Nephron (organoid): ENCODE data around the gene VANGL1.

ENCODE experiments used
- H3K27ac Mint-ChIP-seq, 3 experiments: 2 replicates each; pipeline ENCODE4 v1.8.0; 2020; ENCODE audit warnings: mixed read lengths in 3 of 3, mild to moderate bottlenecking in 2 of 3, moderate library complexity in 1 of 3
- H3K27me3 Mint-ChIP-seq: 2 replicates; pipeline ENCODE4 v1.8.0; 2021; ENCODE audit warnings: low read depth, mild to moderate bottlenecking, moderate library complexity, mixed read lengths
- H3K36me3 Mint-ChIP-seq: 2 replicates; pipeline ENCODE4 v1.8.0; 2020; ENCODE audit warnings: low read depth, mixed read lengths
- H3K4me1 Mint-ChIP-seq: 2 replicates; pipeline ENCODE4 v1.8.0; 2020; ENCODE audit warnings: mixed read lengths
- H3K4me3 Mint-ChIP-seq, 3 experiments: 2 replicates each; pipeline ENCODE4 v1.8.0; 2020; ENCODE audit warnings: mild to moderate bottlenecking in 3 of 3, mixed read lengths in 3 of 3, moderate library complexity in 2 of 3
- H3K9me3 Mint-ChIP-seq: 2 replicates; pipeline ENCODE4 v1.8.0; 2020; ENCODE audit warnings: mixed read lengths
- CTCF ChIP-seq, 3 experiments: fragments of 200-600 bp; sonication (generic); IDR thresholded peaks; one replicate each; pipeline ENCODE4 v1.5.0; 2021; ENCODE audit warnings: antibody characterized with exemption in 3 of 3; ENCODE audit not compliant: unreplicated experiment in 3 of 3

Gene VANGL1

GRCh38 chr1:115665319-115666096, 23.7 kb downstream of the VANGL1 start:
- H3K9me3 Mint-ChIP-seq, result no peaks in the 10 kb centered on the region
- no peak overlapping the region for H3K27ac Mint-ChIP-seq
- H3K27me3 Mint-ChIP-seq, result no peaks in the 10 kb centered on the region
- H3K4me1 Mint-ChIP-seq, result peaks cover 2% of the 10 kb centered on the region
- no peak overlapping the region for H3K4me3 Mint-ChIP-seq
- no peak for TF ChIP-seq CTCF (IDR thresholded peaks at IDR 0.05; ENCODE audit: unreplicated experiment in 3 of 3)
- peaks cover 67% of the 10 kb centered on the region for H3K36me3 Mint-ChIP-seq

DNA sequence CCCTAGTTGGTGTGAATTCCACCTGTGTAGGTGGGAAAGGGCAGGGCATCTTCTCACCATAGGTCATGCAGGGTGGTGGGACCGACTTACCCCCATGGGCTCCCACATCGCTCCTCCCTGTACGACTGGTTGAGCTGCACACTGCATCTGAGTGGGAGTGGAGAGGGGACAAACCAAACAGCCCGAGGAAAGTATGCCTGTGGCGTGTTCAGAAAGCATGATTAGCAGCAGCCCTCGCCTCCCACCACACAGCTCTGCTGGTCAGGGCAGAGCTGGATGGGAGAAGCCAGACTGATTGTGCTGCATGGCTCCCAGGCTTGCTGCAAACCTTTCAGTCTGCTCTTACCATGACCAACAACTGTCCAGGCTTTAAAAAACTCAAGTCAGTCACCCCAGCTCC, 24.4 kb downstream of the VANGL1 start:
- Mint-ChIP-seq H3K27me3 (no peaks in the 10 kb centered on the region), H3K4me3 (no peak overlapping the region), H3K27ac (peak overlapping the region in 1 of 3 experiments; percentile 37), H3K9me3 (no peaks in the 10 kb centered on the region), H3K36me3 (peaks cover 60% of the 10 kb centered on the region), H3K4me1 (peaks cover 6% of the 10 kb centered on the region)
- no peak for TF ChIP-seq CTCF (IDR thresholded peaks at IDR 0.05; ENCODE audit: unreplicated experiment in 3 of 3)

- H3K27ac Mint-ChIP-seq, result no peak overlapping the region
Measured at GRCh38 chr1:115666702-115667101, 24.9 kb downstream of the VANGL1 start.

GRCh38 chr1:115668579-115668978, 26.8 kb downstream of the VANGL1 start:
- peaks cover 15% of the 10 kb centered on the region for H3K4me1 Mint-ChIP-seq
- no peak overlapping the region for H3K4me3 Mint-ChIP-seq
- H3K27ac Mint-ChIP-seq, result no peak overlapping the region
- no peaks in the 10 kb centered on the region for H3K9me3 Mint-ChIP-seq
- no peaks in the 10 kb centered on the region for H3K27me3 Mint-ChIP-seq
- TF ChIP-seq CTCF (IDR thresholded peaks at IDR 0.05; ENCODE audit: unreplicated experiment in 3 of 3), result no peak
- peaks cover 48% of the 10 kb centered on the region for H3K36me3 Mint-ChIP-seq

More at GRCh38 chr1:115666702-115667101, 24.9 kb downstream of the VANGL1 start:
- Mint-ChIP-seq H3K36me3 (peaks cover 59% of the 10 kb centered on the region), H3K9me3 (no peaks in the 10 kb centered on the region), H3K27me3 (no peaks in the 10 kb centered on the region), H3K4me3 (no peak overlapping the region), H3K4me1 (peaks cover 6% of the 10 kb centered on the region)
- no peak for TF ChIP-seq CTCF (IDR thresholded peaks at IDR 0.05; ENCODE audit: unreplicated experiment in 3 of 3)

DNA sequence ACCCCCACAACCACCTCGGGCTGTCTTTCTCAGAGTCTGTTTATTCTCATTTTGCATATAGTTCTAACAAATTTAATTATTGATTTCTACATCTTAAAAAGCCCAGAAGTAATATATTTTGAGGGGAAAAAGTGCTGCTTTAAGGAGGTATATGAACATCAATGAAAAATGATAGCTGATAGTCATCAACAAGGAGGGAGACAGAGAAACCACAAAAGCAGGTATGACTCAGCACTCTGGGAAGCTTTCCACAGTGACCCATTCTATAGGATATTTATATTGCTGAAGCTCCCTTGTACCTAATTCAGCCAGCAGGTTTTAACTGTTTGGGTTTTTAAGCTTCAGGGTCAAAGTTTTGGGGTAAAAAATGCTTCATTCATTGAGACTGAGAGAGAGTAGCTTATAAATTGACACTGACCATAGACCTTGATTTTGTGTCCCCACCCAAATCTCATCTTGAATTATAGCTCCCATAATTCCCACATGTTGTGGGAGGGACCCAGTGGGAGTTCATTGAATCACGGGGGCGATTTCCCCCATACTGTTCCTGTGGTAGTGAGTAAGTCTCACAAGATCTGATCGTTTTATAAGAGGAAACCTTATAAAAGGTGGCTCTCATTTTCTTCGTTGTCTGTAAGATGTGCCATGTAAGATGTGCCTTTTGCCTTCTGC, 27.4 kb downstream of the VANGL1 start:
- no peaks in the 10 kb centered on the region for H3K27me3 Mint-ChIP-seq
- TF ChIP-seq CTCF (IDR thresholded peaks at IDR 0.05; ENCODE audit: unreplicated experiment in 3 of 3), result no peak
- no peak overlapping the region for H3K4me3 Mint-ChIP-seq
- no peaks in the 10 kb centered on the region for H3K9me3 Mint-ChIP-seq
- peaks cover 43% of the 10 kb centered on the region for H3K36me3 Mint-ChIP-seq
- H3K27ac Mint-ChIP-seq, result no peak overlapping the region
- peaks cover 15% of the 10 kb centered on the region for H3K4me1 Mint-ChIP-seq
